ENCODE results near the gene OR2V1.

- TF ChIP-seq USF2 (IDR thresholded peaks at IDR 0.05; ENCODE audit: low read depth, low read length), result no peak
- no peak for TF ChIP-seq CTCF (conservative IDR thresholded peaks at IDR 0.05; ENCODE audit: low read depth, low read length)
- TF ChIP-seq RCOR1 (IDR thresholded peaks at IDR 0.05; ENCODE audit: insufficient replicate concordance, low read length), result no peak
- TF ChIP-seq POLR2A (IDR thresholded peaks at IDR 0.05; ENCODE audit: low read depth, low read length), result no peak
- no peak for TF ChIP-seq SMC3 (IDR thresholded peaks at IDR 0.05; ENCODE audit: low read depth, low read length)
- TF ChIP-seq RFX5 (IDR thresholded peaks at IDR 0.05; ENCODE audit: low read depth, low read length), result no peak
Measured at GRCh38 chr5:181111010-181111409, 20.0 kb downstream of the OR2V1 start.
